ENCODE measurements around the gene ACTR3C.
"Not testable (repeated sequence)": the region's sequence is repeated elsewhere in the genome, so short reads cannot be mapped to it uniquely, and the experiment has no call there.

Gene ACTR3C

GRCh38 chr7:150334108-150334507 lies 10.8 kb upstream of the ACTR3C start:
- no peak for DNase-seq

DNA sequence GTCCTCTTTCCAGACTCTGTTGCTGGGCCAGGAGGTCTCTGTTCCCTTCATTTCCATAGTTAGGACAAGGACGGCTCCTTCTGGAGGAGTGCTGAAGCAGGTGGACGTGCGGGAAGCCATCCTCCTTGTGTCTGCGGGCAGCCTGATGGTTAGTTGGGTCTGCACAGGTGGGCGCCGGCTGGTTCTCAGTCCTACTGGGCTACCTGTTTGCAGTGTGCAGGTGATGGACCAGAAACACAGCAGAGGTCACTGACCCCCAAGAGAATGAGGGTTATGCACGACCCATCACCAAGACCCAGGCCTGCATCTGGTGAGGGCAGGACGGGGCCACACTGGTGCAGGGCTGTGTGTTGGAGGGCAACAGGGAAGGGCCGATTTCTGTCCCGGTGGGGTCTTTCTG lies 10.3 kb upstream of the ACTR3C start:
- DNase-seq = no peak

GRCh38 chr7:150332852-150333635 lies 9.7 kb upstream of the ACTR3C start:
- no peak for DNase-seq

DNA sequence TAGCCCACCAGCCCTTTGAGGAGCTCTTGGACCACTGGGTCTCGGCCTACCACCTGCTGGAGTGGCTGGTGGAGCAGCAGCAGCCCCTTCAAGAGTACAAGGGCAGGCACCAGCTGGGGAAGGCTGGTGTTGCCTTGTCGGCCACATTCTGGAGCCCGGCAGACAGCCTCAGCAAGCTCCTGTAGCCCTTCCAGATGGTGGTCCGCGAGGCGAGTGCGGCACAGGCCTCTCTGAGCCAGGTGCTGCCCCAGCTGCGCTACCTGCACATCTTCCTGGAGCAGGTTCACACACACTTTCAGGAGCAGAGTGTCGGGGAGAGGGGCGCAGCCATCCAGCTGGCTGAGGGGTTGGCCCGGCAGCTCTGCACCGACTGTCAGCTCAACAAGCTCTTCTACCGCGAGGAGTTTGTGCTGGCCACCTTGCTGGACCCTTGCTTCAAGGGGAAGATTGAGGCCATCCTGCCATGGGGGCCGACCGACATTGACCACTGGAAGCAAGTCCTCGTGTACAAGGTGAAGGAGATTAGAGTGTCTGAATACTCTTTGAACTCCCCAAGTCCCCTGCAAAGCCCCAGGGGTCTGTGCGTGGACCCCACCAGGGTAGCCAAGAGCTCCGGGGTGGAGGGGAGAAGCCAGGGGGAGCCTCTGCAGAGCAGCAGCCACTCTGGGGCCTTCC lies 7.0 kb upstream of the ACTR3C start:
- no peak for DNase-seq

- no peak for DNase-seq
These were observed 6.2 kb upstream of the ACTR3C start for GRCh38 chr7:150329331-150330120.

DNA sequence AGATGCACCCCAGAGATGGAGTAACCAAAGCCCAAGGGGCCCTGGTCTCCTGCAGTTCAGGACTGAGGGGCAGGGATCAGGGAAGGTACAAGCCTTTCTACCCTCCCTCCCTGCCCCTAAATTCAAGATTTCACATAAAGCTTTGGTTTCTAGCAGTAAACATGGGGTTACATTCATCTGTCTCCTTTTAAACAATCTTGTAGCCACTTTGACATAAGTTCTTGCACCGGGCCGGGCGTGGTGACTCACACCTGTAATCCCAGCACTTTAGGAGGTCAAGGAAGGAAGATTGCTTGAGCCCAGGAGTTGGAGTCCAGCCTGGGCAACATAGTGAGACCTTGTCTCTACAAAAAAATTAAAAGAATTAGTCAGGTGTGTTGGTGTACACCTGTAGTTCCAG lies 4.0 kb upstream of the ACTR3C start:
- DNase-seq = no peak

DNA sequence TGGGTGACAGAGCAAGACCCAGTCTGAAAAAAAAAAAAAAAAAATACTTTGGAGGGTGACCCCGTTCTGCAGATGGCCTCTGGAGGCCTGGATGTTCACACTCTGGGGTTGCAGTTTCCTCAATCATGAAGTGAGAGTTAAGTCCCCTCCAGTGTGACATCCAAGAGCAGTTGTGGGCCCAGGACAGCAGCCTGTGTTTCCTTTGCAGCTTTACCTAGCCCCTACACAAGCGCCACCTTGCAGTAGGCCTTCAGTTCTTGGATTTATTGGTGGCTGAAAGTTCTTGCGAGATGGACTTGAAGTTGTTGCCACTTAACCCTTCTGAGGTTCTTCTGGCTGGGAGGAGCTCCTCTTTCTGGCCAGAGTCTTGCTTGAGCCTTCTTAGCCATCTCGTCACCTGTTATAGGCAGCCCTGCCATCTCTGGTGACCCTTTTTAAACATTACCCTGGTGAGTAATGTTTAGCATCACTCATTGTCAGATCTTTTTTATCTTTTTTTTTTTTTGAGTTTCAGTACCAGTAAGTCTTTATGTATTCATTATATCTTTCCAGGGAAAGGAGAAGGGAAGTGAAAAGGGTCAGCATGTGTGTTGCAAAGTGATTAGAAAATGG lies 3.4 kb upstream of the ACTR3C start:
- no peak for DNase-seq

GRCh38 chr7:150325901-150326300 lies 2.6 kb upstream of the ACTR3C start:
- no peak for DNase-seq

GRCh38 chr7:150325110-150325611 lies 1.8 kb upstream of the ACTR3C start:
- DNase-seq = no peak

- no peak for DNase-seq
These were observed 1.1 kb upstream of the ACTR3C start for GRCh38 chr7:150324373-150324961.

GRCh38 chr7:150323682-150324372 lies 482 bp upstream of the ACTR3C start:
- no peak for DNase-seq

- peak; percentile 61 for DNase-seq
These were observed 1.1 kb downstream of the ACTR3C start for GRCh38 chr7:150322114-150322832.

- DNase-seq = no peak
These were observed 1.6 kb downstream of the ACTR3C start for GRCh38 chr7:150321788-150322113.

- no peak for DNase-seq
These were observed 5.4 kb downstream of the ACTR3C start for GRCh38 chr7:150317748-150318444.

- DNase-seq = not testable (repeated sequence)
These were observed 6.4 kb downstream of the ACTR3C start for GRCh38 chr7:150316987-150317386.

DNA sequence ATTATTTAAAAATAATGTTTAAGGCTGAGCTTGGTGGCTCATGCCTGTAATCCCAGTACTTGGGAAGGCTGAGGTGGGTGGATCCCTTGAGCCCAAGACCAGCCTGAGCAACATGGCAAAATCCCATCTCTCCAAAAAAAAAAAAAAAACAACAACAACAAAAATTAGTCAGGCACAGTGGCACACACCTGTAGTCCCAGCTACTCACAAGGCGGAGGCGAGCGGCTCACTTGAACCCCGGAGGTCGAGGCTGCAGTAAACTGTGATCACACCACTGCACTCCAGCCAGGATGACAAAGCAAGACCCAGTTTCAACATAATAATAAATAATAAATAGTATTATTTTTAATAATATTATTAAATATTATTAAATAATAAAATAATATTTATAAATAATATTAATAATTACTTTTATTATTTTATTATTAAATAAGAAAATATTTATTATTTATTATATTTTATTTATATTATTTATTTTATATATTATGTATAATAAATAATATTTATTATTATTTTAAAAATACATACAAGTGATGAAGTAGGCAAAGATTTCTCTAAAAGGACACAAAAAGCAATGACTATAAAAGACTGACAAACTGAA lies 8.6 kb downstream of the ACTR3C start:
- no peak for DNase-seq

- DNase-seq = no peak
These were observed 9.5 kb downstream of the ACTR3C start for GRCh38 chr7:150313870-150314269.

GRCh38 chr7:150313367-150313809 lies 10.0 kb downstream of the ACTR3C start:
- no peak for DNase-seq

- not testable (repeated sequence) for DNase-seq
These were observed 10.5 kb downstream of the ACTR3C start for GRCh38 chr7:150312649-150313366.

GRCh38 chr7:150311711-150312110 lies 11.6 kb downstream of the ACTR3C start:
- no peak for DNase-seq

All from activated CD4-positive, CD25-positive, alpha-beta regulatory T cell treated with anti-CD3 and anti-CD28 coated beads, Interleukin-2, amount 50 U/mL, for 72 hours (primary cell).